ENCODE data around the gene LIMA1.

The LIMA1 gene

DNA sequence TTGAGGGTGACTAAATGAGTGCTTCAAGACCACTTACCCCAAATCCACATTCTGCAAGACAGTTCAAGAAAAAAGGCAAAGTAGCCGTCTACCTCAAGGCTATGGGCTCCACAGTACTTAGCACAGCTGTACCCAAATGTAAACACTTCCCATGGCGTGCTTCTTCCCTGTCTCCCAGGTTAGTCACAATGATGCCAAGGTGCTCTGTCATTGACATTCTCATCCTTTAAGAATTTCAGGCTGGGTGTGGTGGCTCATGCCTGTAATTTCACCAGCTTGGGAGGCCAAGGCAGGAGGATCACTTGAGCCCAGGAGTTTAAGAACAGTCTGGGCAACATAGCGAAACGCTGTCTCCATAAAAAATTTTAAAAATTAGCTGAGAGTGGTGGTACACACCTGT, 64.9 kb downstream of the LIMA1 start:
- DNase-seq (ENCODE audit: low read depth): no peak

DNA sequence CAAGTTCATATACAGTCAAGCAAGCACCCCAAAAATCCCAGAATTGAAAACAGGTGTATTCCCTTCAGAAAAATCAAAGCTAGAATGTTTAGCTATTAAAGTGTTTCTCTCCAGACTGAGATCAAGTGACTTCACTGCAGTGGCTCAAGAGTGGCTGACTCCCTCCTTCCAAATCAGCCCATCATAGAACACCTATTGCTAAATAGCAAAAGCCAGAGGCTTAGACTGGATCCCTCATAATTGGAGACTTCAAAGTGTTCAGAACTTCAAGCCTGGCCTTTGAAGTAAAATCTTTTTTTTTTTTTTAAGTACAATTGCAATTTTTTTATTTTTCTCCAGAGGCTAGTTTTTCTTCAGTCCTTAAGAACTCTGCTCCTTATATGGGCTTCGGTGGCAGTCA, 66.1 kb downstream of the LIMA1 start:
- no peak for DNase-seq (ENCODE audit: low read depth)

DNA sequence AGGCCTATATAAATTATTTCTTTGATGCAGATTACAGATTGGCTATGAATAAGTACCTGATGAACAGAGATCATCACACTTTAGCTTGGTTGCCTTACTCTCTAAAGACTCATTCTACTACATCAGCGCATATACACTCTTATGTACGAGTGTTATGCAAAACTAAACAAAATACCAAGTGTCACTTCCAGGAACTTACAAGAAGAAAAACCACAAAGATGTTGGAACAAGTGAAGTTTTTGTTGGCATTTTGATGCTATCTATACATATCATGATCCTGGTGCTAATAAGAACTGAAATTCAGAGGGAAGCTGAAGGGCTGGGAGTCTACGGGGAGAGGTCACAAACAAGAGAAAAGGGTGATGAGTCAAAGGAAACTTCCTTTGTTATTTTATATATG, 68.3 kb downstream of the LIMA1 start:
- no peak for DNase-seq (ENCODE audit: low read depth)

DNA sequence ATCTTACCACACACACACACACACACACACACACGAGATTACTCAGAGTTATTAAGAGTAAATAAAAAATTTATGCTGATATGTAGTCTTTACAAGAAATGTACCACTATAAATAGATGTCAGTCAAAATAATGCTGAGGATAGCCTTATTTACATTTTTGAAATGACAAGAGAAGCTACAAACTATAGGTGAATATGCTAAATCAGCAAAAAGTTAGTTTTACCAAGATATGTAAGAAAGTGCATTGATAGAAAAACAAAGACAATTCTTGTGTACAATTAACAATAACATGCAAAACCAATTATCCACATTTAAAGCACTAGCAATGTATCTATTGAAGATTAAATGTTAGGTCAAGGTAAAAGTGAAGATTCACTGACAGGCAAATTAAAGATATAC, 69.3 kb downstream of the LIMA1 start:
- no peak for DNase-seq (ENCODE audit: low read depth)

DNA sequence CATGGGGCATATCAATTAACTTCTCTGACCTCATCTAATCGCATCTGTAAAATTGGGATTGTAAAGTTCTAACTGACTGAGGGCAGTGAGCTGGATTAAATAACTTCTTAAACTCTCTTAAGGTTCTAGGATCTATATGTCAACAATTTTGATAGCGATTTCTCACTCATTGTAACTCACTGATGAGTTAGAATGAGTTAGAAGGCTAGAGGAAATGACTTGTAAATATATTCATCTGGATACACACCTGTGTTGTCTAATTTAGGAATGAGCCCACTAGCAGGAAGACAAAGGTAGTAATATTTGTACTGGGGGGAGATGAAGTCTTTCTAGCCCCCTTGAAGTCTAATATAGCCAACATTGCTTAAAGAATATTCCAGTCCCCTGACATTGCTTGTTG, 69.9 kb downstream of the LIMA1 start:
- DNase-seq (ENCODE audit: low read depth): no peak

DNA sequence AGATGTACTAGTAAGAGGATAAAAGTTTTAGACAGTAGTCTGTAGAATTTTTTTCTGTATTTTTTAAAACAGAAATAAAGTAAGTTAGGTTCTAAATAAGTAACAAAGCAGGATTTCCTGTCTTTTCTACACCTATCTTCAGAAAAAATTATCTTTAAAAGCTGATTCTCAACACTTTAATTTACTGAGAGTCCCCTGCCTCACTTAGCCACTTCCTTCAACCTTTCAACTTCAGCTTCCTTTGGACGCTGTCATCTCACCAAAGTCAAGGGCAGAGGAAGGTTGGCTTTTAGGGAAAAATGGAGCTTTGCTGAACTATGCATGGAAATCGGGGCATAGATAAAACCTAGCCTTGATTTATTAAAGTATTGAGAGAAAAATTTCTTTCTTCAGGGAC, 71.3 kb downstream of the LIMA1 start:
- DNase-seq (ENCODE audit: low read depth): no peak

DNA sequence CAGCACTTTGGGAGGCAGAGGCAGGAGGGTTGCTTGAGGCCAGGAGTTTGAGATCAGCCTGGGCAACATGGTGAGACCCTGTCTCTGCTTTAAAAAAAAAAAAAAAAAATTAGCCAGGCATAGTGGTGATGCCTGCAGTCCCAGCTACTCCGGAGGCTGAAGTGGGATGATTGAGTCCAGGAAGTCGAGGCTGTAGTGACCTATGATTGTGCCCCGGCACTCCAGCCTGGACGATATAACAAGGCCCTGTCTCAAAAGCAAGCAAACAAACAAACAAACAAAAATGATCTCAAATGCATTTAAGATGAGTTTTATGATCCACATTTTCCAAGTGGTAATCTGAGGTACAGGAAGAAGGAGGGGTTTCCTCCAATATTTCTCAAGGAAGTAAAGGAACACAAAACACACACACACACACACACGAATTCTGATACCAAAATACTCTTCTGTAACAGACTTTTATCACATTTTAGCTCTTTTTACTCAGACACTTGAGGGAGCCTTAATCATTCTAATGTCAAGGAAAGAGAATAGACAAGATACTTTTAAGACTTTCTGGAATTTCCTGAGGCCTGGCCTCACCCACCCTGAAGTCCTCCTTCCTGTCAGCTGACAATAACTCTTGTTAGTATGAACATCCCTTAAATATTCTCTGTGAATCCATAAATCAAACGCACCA, 71.8 kb downstream of the LIMA1 start:
- no peak for DNase-seq (ENCODE audit: low read depth)

DNA sequence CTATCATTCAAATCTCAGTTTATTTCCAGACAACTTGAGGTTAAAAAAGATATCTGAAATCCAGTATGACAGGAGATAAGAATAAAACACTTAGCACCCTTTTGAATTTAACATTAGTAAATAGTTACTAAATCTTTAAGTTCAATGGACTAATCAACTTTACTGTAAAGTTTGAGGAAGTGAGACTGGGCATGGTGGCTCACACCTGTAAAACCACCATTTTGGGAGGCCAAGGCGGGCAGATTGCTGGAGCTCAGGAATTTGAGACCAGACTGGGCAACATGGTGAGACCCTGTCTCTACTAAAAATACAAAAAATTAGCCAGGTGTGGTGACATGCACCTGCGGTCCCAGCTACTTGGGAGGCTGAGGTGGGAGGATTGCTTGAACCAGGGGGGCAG, 75.9 kb downstream of the LIMA1 start:
- no peak for DNase-seq (ENCODE audit: low read depth)

DNA sequence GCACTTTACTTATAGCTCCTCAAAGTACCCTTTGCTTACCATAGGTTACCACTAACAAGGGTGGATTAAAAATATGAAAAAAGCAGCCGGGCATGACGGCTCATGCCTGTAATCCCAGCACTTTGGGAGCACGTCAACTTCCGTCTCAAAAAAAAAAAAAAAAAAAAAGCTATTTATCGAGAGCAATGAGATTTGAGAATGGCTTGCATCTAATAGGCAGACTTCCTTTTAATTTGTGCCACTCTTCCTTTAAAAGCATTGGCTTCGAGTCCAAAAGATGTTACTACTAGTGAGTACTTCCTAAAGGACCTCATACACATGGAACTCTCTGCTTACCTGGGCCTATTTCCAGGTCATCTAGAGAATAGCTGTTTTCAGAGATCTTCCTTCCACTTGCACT, 77.7 kb downstream of the LIMA1 start:
- DNase-seq (ENCODE audit: low read depth): no peak

DNA sequence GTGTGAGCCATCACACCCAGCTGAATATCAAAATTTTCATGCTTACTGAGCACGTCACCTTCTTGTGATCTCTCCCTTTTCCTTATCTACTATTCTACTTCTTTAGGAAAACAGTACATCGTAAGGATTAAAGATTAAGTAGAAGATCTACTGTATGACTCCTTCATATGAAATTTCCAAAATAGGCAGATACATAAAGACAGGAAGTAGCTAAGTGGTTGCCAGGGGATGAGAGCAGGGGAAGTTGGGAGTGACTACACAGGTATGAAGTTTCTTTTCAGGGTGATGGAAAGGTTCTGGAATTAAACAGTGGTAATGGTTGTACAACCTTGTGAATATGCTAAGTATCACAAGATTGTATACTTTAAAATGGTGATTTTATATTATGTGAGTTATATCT, 79.6 kb downstream of the LIMA1 start:
- DNase-seq (ENCODE audit: low read depth): no peak

DNA sequence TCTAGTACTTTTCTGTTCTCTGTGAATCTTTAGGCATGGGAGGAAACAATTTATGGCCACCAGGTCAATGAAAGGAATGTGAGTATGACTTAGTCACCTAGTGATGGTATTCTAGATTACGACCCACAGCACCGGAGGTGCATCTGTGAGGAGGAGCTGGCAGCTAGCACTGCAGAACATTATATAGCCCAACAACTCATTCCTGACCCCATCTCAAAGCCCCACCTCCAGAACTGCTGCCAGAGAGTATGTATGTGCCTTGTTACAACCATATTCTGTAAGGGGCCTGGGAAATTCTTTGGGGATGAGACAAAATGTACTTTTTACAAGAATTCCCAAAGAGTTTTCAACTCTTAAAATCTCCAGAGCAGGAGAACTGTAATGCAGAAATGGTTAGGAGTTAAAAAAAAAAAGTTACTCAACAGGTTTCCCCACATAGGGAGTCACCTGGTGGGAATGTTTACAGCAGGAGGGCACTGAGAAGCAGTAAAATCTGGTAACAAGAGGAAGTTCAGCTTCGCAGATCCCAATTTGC, 81.3 kb downstream of the LIMA1 start:
- DNase-seq (ENCODE audit: low read depth): no peak

DNA sequence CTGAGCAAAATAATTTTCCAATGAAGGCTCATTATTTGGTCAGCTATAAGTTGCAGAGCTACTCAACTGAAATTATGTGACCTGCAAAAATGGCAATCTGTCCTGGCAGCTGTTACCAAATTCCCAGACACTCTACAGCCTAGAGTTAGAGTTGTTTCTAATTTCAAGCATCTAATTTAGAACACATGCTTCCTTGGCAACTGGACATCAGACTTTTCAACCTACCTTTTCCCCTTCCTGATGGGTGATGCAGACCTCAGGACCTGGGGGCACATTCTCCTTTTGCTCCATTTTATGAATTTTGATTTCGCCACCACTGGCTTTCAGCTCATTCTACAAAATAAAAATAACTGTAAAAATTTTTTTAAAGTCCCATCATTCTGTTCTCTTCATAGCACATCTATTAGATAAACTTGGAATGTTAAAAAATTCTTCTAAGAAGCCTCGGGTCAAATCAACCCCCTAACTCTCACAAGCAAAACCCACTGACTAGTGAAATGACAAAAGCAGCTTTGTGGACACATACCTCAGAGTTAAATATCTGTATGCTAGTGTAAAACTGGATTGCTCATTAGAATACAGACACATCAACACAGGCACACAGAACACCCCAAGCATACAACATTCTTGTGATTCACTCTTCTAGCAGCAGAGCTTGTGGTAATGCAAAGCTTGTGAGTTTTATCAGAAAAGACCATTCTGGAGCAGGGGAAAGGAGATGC, 82.6 kb downstream of the LIMA1 start:
- DNase-seq (ENCODE audit: low read depth): no peak

DNA sequence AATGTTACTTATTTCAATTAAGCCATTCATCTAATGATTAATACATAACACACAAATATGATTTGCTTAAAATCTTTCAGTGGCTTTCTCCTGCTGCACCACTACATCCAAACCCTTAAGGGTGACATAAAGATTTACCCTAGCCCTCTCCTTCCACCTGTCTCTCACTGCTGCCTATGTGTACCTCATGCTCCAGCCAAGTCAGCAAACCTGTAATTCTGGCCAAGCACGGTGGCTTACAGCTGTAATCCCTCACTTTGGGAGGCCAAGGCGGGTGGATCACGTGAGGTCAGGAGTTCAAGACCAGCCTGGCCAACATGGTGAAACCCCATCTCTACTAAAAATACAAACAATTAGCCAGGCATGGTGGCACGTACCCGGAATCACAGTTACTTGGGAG, 84.5 kb downstream of the LIMA1 start:
- no peak for DNase-seq (ENCODE audit: low read depth)

DNA sequence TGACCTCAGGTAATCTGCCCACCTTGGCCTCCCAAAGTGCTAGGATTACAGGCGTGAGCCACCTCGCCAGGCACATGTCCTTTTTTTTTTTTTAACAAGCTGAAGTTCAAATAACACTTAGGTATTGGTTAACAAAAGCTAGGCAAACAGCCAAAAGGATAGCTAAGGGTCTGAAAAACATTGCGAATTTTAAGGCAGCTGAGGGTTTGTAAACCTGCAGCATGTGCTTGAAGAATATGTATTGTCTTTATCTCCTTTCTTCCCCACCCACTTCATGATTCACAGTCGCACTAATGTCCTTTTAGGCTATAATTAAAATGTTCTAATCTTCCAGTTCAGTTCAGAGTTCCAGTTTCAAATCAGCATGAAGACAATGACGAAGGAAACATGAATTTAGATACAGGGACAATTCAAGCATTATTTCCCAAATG, 86.0 kb downstream of the LIMA1 start:
- DNase-seq (ENCODE audit: low read depth): no peak

DNA sequence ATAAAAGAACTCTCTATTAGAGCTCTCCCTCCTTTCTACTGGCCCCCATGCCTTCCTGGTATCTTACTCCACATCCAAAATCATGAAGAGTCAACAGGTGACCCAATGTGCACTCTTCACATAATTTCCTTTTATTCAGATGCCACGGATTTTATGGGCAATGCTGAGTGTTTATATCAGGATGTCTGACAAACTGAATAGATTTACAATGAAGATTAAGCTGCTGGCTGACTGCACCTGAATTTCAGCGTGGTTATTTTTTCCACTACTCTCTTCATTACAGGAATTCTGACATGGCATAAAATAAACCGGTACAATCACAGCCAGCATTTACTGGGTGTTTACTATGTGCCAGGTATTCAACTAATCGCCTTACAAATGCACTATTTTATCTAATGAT, 86.8 kb downstream of the LIMA1 start:
- no peak for DNase-seq (ENCODE audit: low read depth)

DNA sequence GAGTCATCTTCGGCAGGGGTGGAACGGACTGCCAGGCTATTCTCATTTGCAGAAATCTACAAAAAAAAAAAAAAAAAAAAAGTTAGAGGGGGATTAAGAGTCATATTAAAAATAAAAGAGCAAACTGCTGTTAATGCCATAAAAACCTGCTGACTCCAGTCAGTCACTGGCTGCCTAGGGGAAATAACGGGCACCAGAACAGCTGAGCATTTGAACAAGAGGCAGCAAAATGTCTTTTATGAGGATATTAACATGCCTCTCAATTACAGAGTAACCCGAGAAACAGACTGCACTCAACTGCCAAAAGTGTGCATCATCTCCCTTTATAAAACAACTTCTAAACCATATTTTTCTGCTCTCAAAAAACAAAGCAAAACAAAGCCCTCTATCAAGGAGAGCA, 87.5 kb downstream of the LIMA1 start:
- no peak for DNase-seq (ENCODE audit: low read depth)

DNA sequence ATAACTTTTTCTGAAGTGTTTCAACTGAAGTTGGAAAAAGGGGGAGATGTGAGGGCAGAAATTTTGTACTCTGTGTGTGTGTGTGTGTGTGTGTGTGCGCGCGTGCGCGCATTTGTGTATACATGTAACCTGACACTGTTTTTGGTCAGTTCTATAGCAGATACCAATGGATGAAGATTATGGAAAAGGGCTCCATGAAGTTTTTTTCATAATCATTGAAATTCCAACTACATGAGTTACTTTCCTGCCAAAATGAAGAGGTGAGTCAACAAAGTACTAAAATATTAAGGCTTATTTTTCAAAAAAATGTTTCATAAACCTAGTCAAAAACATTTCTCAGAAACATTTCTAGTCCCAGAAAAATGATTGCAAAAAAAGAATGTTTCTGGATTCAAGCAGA, 90.4 kb downstream of the LIMA1 start:
- DNase-seq (ENCODE audit: low read depth): no peak

DNA sequence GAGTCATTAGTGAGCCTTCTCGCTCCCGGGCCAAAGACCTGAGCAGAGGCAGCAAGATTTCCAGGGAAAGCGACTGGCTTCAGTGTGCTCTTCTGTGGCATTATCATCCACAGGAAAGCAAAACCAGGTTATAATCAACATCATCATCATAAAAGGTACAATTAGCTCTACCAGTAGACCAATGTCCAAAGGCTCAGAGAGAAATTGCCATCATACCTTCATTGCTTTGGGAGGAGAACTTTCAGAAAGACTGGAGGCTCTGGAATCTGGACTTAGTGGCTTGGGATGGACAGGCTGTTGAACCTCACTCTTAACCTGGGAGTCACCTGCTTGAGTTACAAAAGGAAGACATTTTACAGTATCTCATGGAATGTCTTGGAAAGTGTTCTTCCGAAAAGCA, 91.1 kb downstream of the LIMA1 start:
- DNase-seq (ENCODE audit: low read depth): no peak

DNA sequence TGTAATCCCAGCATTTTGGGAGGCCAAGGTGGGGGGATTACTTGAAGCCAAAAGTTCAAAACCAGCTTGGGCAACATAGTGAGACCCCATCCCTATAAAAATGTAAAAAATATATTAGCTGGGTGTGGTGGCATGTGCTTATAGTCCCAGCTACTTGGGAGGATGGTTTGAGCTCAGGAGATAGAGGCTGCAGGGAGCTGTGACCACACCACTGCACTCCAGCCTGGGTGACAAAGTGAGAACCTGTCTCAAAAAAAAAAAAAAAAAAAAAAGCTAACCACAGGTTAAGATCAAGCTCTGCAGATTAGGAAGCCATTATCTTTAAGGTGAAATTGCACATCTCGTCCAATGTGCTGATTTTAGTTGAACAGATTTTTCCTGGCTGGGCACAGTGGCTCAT, 92.5 kb downstream of the LIMA1 start:
- DNase-seq (ENCODE audit: low read depth): no peak

DNA sequence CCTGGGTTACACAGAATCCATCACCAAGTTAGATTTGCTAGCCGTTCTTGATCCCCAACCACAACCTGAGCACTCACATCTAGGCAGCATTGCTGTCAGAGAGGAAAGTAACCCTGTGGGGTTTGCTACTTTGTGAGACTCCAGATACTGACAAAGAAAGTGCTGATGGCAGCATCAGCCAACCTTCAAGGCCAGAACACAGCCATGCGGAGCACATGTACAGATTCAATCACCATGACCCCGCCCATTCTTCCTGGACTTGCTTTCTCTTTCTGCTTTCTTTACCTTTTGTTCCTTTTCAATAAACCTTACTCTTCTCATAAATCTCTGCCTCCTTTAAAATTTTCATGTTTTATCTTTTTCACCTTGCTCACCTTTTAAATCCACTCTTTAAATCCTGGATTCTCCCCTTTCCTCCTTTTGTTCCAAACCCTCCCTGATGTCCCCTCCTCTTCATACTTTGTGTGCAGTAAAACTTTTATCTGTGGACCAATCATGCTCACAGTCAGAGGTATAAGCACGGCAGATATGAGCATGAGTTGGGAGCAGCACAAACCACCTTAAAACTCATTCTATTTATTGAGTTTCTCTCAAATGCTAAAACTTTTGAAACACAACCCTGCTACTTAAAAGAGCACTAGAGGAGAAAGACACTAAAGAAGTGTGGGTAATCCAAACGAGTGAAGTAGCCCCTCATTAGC, 94.3 kb downstream of the LIMA1 start:
- no peak for DNase-seq (ENCODE audit: low read depth)

DNA sequence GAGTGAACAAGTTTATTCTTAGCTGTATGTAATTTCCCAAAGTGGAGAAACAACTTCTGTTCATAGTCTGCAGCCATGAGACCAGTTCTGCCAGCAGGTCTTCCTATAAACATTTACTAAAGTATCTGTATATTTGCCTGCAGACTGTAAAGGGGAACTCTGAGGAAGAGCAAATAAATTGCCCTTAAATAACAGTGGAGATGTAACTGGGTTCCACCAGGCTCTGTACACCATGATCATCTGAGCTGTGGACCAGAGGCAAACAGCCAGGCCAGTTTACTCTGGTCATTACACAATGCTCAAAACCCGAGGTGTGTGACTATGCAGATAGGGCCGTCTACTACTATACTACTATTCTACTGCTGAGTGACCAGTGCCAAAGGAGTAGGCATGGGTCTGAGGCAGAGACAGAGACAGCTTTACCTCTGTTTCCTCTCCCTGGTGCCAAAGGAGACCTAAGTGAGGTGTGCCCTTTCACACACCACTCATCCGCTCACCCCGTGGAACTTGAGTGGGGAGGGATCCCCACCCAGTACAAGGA, 95.0 kb downstream of the LIMA1 start:
- DNase-seq (ENCODE audit: low read depth): no peak

DNA sequence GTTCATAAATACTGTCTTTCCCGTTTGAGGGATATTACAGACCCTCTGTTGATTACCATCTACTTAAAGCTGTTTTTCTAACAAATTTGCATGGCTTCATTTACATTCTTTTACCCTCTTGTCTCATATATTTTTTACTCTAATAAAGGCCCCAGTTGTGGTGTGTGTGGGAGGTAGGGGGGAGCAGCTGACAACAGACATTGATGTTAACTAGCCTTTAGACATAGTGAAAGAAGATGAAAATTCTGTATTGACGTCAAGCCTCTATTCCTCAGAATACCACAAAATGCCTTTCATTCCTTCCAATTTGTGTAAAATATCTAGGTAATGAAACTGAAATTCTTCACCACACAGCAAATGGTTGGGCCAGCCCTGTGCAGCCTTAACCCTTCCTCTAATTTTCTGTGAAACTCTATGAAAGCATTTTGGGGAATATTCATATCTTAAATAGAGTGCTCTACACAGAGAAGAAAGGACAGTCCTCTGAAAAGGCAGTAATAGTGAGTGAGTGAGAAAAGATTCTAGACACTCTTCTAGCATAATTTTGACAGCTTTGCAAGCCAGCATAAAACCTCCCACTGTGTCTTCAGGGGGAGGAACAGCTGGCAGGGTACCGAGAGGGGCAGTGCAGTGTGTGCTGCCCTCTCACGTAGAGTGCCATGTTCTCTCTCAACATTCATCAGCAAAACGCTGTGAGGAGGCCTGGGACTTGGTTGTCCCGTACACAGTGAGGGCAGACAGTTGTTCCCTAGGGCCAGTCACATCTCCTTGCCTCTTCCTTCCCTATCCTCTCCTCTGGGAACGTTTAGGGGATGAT, 96.0 kb downstream of the LIMA1 start:
- no peak for DNase-seq (ENCODE audit: low read depth)

All from activated T-helper 9 cell treated with anti-CD3 and anti-CD28 coated beads, Interleukin-2, amount 50 U/mL, for 16 hours (primary cell).